Measurements from ENCODE around the gene IRF7.

Gene IRF7

DNA sequence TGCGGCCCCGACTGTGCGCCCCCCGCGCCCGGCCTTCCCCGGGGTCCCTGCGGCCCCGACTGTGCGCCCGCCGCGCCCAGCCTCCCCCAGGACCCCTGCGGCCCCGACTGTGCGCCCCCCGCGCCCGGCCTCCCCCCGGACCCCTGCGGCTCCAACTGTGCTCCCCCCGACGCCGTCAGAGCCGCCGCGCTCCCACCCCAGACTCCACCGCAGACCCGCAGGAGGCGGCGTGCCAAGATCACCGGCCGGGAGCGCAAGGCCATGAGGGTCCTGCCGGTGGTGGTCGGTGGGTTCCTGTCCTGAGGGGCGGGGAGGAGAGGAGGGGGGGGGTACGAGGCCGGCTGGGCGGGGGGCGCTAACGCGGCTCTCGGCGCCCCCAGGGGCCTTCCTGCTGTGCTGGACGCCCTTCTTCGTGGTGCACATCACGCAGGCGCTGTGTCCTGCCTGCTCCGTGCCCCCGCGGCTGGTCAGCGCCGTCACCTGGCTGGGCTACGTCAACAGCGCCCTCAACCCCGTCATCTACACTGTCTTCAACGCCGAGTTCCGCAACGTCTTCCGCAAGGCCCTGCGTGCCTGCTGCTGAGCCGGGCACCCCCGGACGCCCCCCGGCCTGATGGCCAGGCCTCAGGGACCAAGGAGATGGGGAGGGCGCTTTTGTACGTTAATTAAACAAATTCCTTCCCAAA, 24.4 kb upstream of the IRF7 start:
- no peak for DNase-seq

DNA sequence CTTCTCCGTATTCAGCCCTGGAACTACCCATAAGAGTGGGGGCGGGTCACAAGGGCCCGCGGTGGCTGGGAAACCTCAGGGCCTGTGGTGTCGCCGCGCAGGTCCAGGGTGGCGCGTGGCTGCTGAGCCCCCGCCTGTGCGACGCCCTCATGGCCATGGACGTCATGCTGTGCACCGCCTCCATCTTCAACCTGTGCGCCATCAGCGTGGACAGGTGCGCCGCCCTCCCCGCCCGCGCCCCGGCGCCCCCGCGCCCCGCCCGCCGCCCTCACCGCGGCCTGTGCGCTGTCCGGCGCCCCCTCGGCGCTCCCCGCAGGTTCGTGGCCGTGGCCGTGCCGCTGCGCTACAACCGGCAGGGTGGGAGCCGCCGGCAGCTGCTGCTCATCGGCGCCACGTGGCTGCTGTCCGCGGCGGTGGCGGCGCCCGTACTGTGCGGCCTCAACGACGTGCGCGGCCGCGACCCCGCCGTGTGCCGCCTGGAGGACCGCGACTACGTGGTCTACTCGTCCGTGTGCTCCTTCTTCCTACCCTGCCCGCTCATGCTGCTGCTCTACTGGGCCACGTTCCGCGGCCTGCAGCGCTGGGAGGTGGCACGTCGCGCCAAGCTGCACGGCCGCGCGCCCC, 23.7 kb upstream of the IRF7 start:
- DNase-seq: no peak

DNA sequence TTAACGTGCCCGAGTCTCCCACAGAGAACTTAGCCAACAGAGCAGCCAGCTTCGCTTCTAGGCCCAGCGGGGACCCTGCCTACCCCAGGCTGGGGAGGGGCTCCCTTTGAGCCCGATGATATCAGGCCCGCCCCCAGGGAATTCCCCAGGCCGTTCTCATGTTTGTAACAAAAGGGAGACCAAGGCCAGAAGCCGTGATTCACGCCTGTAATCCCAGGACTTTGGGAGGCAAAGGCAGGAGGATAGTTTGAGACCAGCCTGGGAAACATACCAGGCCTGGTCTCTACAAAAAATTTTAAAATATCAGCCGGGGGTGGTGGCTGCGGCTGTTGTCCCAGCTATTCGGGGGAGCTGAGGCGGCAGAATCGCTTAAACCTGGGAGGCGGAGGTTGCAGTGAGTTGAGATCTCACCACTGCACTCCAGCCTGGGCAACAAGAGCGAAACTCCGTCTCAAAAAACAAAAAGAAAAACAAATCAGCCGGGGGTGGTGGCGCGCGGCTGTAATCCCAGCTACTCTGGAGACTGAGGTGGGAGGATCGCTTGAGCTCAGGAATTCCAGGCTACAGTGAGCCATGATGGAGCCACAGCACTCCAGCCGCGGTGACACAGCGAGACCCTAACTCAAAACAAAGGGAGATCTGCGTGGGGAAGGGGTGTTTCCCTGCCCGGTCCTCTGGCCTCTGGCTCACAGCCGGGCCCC, 23.0 kb upstream of the IRF7 start:
- DNase-seq: no peak

- no peak for DNase-seq
Measured at GRCh38 chr11:637593-638521, 22.1 kb upstream of the IRF7 start.

DNA sequence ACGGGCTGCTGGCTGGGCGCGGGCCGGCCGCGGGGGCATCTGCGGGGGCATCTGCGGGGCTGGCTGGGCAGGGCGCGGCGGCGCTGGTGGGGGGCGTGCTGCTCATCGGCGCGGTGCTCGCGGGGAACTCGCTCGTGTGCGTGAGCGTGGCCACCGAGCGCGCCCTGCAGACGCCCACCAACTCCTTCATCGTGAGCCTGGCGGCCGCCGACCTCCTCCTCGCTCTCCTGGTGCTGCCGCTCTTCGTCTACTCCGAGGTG, 21.5 kb upstream of the IRF7 start:
- no peak for DNase-seq

DNA sequence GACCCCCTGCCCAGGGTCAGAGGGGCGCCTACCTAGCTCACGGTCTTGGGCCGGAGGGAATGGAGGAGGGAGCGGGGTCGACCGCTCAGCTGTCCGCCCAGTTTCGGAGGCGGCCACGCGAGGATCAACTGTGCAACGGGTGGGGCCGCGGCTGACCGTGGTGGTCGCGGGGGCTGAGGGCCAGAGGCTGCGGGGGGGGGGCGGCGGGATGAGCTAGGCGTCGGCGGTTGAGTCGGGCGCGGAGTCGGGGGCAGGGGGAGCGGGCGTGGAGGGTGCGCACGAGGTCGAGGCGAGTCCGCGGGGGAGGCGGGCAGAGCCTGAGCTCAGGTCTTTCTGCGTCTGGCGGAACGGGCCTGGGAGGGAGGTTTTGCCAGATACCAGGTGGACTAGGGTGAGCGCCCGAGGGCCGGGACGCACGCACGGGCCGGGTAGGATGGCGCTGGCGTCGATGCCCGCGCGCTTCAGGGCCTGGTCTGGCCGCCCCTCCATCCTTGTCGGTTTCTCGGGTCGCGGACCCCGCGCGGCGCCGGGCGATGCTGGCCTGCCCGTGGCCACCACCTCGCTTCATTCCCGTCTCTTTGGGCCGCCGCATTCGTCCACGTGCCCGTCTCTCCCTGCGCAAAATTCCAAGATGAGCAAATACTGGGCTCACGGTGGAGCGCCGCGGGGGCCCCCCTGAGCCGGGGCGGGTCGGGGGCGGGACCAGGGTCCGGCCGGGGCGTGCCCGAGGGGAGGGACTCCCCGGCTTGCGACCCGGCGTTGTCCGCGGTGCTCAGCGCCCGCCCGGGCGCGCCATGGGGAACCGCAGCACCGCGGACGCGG, 21.0 kb upstream of the IRF7 start, which contains the start of gene DRD4:
Gene DRD4, plus strand, starts transcription at position 759 of the 822 bp plus-strand sequence. Its CDS starts 36 bp downstream, at position 795.
- DNase-seq: no peak

DNA sequence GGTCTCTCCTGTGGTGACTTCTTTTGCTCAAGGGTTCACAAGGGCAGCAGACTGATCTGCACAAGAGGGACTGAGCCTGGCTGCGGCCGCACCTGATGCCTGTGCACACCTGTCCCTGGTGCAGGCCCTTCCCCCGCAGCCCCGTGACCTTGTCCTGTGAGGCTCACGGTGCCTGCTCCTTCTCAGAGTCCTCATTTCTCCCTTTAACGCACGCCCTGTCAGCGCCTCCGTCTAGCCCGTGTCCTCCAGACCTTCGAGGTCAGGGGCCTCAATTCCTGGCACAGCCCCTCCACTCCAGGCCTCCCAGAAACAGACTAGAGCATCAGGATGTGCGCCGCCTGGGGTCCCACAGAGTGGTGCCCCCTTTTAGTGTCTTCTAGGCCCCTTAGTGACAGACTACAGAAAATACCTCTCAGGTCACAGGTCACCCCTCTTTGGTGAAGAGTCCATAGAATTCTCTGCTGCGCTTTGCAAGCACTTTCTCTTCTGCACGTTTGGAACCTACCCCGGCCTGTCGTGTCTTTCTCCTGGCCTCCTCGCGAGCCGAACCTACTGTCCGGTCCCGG, 20.3 kb upstream of the IRF7 start:
- no peak for DNase-seq

GRCh38 chr11:630871-631270, 15.1 kb upstream of the IRF7 start:
- DNase-seq: no peak

- DNase-seq: no peak
Measured at GRCh38 chr11:629237-629583, 13.5 kb upstream of the IRF7 start.

DNA sequence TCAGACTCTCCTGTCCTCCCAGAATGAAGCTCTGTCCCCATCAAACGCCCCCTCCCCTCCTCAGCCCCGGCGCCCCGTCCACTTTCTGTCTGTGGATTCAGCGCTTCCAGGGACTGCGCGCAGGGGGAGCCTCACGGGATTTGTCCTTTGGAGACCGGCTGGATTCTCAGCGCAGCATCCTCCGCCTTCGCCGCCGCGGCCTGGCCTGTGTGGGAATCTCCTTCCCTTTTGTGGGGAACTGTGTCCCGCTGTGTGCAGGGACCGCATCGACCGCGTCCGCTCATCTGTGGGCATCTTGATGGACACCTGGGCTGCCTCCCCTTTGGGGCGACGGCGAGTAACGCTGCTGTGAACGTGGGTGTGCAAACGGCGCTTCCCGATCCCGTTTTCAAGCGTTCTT, 12.3 kb upstream of the IRF7 start:
- no peak for DNase-seq

GRCh38 chr11:627308-627576, 11.5 kb upstream of the IRF7 start:
- no peak for DNase-seq

- no peak for DNase-seq
Measured at GRCh38 chr11:626475-627307, 10.9 kb upstream of the IRF7 start, which contains the start of gene SCT. SCT (minus strand) TSS chr11:627181; CDS start chr11:627143, 38 bp downstream.

DNA sequence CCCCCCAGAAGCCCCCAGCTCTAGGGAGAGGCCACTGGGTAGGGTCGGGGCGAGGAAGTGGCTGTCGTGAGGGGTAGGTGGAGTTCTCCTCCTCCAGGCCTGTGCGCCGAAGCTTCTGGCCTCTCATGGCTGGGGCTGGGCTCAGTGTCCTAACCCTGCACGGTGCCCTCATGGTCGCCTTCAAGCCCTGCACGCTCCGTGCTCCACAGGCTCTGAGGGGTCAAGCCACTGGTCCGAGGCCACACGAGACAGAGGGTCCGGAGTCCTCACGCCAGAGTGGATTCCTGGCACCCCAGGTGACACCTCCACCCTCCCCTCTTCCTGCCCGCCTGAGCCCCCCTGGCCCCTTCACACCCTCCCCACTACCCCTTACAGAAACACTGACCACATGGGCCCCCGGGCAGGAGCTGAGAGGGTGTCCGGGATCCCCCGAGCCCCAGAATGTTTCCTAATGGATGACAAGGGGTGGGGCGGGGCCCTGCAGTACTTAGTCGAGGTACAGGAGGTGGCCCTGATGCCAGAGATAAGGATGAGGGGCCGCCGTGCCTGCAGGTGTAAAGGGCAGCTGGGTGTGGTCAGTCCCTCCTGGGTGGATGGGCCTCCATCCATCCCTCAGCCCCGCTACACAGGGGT, 10.0 kb upstream of the IRF7 start:
- DNase-seq: no peak

GRCh38 chr11:624705-625635, 9.2 kb upstream of the IRF7 start, which contains the start of gene CDHR5:
CDHR5 (minus strand) TSS chr11:624955; CDS start chr11:624902, 53 bp downstream.
- no peak for DNase-seq

DNA sequence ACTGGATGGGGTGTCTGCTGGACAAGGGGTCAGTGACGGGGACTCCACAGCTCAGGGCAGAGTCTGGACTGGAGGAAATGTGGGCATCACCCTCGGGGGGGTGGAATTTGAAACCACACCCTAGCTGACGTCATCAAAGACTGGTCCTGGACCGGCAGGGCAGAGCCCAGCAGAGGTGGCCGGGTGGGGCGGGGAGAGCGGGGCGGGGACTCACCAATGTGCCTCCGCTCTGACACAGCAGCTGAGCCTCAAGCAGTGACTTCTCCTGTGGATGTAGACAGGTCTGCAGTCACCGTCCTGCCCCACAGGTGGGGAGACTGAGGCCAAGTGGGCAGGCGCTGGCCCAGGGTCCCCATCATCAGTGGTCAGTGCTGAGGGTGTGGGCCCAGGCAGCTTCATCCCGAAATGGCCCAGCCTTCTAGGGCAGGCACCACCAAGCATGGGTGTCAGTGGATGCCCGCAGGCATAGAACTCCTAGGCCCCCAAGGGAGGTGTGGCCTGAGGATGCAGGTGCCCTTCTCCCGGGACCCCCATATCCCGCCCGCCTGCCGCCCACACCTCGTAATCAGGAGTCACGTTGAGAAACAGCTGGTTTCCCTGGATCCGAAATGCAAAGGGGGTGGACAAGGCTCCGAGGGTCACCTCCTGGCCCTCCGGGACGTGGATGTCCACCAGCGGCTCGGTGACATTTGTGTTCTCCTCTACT, 8.4 kb upstream of the IRF7 start:
- no peak for DNase-seq

DNA sequence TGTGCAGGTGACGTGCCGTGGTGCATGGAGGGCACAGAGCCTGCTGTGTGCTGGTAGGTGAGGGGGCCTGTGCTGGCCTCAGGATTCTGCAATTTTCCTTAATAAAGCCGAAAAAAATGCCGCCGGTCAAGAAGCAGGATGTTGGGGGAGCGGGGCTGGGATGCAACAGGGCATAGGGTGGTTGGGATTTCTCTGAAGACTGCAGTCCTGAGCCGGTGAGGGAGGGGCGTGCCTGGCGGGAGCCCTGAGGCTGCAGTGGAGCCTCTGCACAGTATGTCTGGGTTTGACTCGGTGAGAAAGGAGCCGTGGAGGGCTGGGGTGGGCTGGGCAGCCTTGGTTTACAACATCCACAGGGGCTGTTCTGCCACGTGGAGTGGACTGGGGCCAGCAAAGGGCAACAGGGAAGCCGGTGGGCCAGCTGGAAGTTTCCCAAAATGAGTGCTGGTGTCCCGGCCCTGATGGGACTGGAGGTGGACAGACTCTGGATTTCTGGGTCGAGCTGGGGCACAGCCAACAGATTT, 7.7 kb upstream of the IRF7 start:
- DNase-seq: no peak

DNA sequence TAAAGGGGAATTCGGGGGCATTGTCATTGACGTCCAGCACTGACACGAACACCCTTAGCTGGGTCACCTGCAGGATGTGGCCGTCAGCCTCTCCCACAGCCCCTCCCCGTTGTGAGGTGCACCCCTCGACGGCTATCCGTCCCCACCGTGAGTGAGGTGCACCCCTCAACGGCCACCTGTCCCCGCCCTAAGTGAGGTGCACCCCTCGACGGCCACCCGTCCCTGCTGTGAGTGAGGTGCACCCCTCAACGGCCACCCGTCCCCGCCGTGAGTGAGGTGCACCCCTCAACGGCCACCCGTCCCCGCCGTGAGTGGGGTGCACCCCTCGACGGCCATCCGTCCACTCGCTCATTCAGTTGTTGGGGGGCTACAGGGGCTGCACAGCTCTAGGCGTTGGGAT, 6.1 kb upstream of the IRF7 start:
- DNase-seq: no peak
